ENCODE results near the gene NTM.
"Not testable (repeated sequence)": the region's sequence is repeated elsewhere in the genome, so short reads cannot be mapped to it uniquely, and the experiment has no call there.

NTM gene

GRCh38 chr11:131370090-131370751 lies at the start of gene NTM:
TSS of gene NTM (plus strand) at chr11:131370615.
- peak in 39 of 51 donors; percentile 21 to 87 (median 61) for DNase-seq

GRCh38 chr11:131324921-131325570 lies 45.4 kb upstream of the NTM start:
- DNase-seq: no peak

- no peak for DNase-seq
Observed at GRCh38 chr11:131326829-131327228, 43.6 kb upstream of the NTM start.

DNA sequence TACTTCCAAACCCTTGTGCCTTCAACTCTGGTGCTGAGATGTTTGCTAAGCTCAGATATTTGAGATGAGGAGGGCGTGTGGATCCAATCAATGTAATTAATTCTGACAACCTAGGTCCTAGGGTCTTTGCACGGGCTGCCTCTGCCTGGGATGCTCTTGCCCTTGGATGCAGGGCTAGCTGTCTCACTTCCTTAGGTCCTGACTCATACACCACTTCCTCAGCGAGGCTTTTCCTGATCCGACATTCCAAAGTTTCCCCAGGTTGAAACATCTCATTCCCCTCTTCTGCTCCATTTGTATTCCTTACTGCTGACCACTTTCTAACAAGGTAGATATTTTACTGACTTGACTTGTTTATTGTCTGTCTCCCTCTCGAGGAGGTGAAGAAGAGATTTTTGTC lies 43.0 kb upstream of the NTM start:
- DNase-seq: no peak

- no peak for DNase-seq
Observed at GRCh38 chr11:131328843-131329242, 41.6 kb upstream of the NTM start.

DNA sequence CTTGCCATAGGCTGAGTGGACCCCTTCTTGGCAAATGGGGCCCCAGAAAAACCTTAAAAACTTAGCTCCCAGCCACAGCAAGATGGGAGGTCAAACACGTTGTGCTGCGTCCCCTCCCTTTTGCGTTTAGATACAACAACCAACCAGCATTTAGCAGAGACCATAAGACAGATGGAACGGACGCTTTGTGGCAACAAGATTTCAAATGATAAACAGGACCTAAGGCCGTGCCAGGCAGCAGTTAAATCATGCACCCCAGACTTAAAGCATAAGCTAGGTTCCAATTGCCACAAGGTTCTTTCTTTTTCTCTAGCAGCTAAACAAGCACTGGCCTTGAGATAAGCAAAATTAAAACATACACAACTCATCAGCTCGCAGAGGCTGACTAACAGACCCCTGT lies 39.4 kb upstream of the NTM start:
- no peak for DNase-seq

GRCh38 chr11:131331546-131331945 lies 38.9 kb upstream of the NTM start:
- no peak for DNase-seq

- DNase-seq: no peak
Observed at GRCh38 chr11:131334601-131335000, 35.8 kb upstream of the NTM start.

- not testable (repeated sequence) for DNase-seq
Observed at GRCh38 chr11:131341900-131342299, 28.5 kb upstream of the NTM start.

- DNase-seq: not testable (repeated sequence)
Observed at GRCh38 chr11:131342442-131342841, 28.0 kb upstream of the NTM start.

DNA sequence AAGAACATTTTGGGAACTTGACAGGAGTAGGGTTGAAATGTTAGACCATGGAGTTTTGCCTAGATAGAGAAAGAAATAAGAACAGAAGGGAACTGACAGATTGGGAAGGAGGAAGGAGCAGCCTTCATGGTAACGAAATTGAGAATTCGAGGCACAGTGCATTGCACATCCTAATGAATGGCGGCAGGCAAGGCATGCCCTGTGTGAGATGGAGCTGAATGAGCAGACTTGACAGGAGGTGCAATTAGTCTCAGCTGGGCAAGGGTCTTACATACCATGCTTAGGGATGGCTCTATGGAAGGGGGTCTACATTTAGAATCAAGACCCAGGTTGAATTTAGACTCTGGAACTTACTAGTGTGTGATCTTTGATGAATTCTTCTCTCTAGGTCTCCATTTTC lies 25.0 kb upstream of the NTM start:
- DNase-seq: no peak

GRCh38 chr11:131349368-131350086 lies 20.9 kb upstream of the NTM start:
- DNase-seq: no peak

- peak in 1 of 51 donors; percentile 19 for DNase-seq
Observed at GRCh38 chr11:131350872-131351271, 19.5 kb upstream of the NTM start.

DNA sequence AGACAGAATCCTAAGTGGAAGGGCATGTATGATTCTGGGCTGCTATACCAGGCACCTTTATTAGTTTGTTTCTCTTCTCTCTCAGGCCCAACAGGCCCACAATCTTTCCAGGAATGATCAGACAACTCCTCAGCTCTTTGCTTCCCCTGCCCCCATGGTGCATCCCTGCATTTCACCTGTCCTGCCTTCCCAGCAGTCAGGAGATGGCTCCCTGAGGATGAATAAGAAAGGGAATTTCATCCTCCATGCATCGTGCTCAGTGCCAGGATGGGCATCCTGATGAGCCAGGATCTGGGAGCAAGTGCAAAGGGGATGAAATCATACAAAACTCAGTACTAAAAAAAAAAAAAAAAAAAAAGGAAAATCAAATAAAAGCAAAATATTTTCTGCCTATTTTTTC lies 18.6 kb upstream of the NTM start:
- DNase-seq: no peak

- DNase-seq: no peak
Observed at GRCh38 chr11:131353766-131354165, 16.6 kb upstream of the NTM start.

DNA sequence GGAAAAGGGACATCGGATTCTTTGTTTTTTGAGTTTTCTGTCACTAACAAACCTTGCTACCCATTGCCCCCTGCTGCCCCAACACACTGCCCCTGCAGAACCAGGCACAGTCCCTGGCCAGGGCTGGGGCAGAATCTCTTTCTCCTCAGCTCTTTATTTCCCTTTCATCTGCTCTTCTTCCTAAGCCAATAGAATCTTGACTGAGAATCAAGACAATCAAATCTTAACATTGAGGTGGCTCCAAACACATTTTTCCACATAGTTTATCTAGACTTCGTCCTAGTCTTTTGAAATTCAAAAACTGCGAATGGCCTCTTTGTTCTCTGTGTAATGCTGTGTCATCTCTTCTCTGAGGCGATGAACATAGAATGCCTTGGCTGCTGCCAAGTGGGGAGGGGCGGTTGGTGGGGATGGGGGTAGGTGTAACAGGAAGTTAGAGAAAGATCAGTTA lies 16.1 kb upstream of the NTM start:
- peak in 3 of 51 donors; percentile 9 to 30 (median 21) for DNase-seq

- DNase-seq: no peak
Observed at GRCh38 chr11:131356206-131356605, 14.2 kb upstream of the NTM start.

GRCh38 chr11:131365329-131365930 lies 5.0 kb upstream of the NTM start:
- no peak for DNase-seq

DNA sequence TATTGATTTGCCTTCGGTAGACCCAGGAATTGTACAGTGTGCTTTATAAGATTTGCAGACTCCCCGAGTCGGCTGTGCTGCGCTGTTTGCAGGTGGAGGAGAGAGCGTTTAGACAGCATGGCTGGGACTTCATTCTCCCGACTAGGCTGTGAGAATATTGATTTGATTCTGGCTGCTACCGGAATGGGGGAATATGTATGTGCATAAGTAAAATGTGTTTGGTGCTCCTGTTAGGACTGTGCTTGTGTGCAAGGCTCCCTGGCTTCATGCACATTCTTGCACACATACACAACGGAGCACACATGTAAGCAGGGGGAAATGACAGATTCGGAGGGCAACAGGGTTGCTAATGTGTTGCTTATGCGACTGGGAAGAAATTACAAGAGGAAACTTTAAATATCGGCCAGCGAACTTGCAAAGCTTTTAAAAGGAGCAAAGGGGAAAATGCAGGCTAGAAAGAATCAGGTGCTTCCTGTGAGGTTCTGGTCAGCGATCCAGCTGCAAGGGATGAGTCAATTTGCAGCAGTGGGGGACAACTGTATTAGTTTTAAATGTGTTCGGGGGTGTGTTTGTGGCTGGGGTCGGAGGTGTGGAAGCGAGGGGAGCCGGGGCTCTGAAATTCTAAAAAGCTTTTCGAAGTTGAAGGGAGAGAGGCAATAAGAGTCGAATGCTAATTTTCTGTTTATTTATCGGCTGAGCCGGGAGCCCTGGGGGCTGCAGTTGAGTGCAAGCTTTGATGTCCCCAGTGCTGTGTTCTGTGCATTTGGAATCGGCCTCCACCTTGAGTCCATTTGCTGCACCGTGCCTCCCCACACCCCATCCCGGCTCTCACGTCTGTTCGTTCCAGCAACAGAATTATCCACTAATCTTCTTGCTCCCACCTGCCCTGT lies 731 bp downstream of the NTM start:
- DNase-seq: peak in 3 of 51 donors; percentile 28 to 74 (median 62)

GRCh38 chr11:131371791-131372104 lies 1.3 kb downstream of the NTM start:
- DNase-seq: peak in 2 of 51 donors; percentile 21 to 54
